ENCODE data around the gene PLXND1. TPM values are rescaled to one million over a fixed set of nuclear protein-coding genes. Genes with fewer than 3 reads are reported as not detected.

PLXND1 gene
- total RNA-seq, 2 experiments from 2014 or later: 4.7 to 6.0 TPM

DNA sequence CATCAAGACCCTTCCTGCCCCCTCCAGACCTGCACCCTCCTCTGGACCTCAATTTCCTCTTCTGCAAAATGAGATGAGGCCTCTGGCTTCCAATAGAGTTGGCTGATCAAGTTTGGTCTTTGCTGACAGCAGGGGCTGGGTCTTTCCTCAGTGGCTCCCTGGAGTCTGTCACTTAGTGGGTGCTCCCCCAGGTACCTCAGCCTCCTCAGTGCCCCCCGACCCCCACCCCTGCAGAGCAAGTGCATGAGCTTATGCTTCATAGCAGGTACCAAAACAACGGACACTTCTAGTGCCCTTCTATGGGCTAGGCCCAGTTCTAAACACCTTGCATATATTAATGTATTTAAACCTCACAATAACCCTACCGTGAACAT lies 6.9 kb upstream of the PLXND1 start:
- ChIA-PET CTCF (ENCODE audit: unreplicated experiment) (interaction anchor here (0.6 kb wide), 1 partner anchor 9 kb away, joined by 3 read pairs; no protein-coding TSS in a partner anchor), POLR2A (interaction anchor here (1.0 kb wide), 1 partner anchor 227 kb away, joined by 5 read pairs; no protein-coding TSS in a partner anchor)
- TF ChIP-seq, protein P1, sequence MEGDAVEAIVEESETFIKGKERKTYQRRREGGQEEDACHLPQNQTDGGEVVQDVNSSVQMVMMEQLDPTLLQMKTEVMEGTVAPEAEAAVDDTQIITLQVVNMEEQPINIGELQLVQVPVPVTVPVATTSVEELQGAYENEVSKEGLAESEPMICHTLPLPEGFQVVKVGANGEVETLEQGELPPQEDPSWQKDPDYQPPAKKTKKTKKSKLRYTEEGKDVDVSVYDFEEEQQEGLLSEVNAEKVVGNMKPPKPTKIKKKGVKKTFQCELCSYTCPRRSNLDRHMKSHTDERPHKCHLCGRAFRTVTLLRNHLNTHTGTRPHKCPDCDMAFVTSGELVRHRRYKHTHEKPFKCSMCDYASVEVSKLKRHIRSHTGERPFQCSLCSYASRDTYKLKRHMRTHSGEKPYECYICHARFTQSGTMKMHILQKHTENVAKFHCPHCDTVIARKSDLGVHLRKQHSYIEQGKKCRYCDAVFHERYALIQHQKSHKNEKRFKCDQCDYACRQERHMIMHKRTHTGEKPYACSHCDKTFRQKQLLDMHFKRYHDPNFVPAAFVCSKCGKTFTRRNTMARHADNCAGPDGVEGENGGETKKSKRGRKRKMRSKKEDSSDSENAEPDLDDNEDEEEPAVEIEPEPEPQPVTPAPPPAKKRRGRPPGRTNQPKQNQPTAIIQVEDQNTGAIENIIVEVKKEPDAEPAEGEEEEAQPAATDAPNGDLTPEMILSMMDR (conservative IDR thresholded peaks at IDR 0.05; ENCODE audit: low read length): no peak
- TF ChIP-seq EZH2phosphoT487 (IDR thresholded peaks at IDR 0.05; ENCODE audit: borderline replicate concordance, low read depth, low read length): no peak

DNA sequence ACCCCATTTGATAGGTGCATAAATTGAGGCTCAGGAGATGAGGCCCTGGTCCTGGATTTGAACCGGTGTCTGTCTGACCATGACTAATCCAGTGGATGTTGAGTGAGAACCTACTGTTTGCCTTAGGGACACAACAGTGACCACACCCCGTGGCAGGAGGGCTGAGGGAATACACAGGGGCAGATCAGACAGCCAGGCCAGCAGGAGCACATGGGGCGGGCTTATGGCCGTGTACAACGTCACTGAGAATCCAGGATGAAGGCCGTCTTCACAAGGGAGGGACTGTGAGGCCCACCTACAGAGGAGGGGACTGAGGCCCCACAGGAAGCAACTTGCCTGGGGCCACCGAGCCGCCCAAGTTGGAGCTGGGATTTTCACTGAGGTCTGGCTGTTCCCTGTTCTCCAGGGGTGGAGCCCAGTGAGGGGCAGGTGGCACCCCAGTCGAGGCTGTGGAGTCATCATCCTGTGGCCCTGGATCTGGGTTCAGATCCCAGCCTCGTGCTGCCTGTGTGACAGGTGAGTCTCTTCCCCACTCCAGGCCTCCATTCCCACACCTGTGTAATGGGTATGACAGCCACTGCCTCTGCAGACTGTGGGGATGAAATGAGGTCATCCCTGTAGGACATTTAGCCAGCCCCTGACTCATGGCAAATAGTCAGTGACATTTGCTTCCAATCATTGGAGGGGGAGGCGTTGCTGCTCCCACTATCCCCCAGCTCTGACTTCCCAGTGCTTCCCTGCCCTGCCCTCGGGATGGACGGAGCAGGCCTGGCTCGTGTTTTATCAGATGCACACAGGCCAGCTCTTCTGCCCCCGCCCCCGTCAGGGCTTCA lies 6.3 kb upstream of the PLXND1 start:
- intact Hi-C loops (cut with micrococcal nuclease; ENCODE audit: unreplicated experiment): no loop called here
- TF ChIP-seq, protein P1 (conservative IDR thresholded peaks at IDR 0.05; ENCODE audit: low read length): no peak
- no peak for TF ChIP-seq EZH2phosphoT487 (IDR thresholded peaks at IDR 0.05; ENCODE audit: borderline replicate concordance, low read depth, low read length)
- Histone ChIP-seq H2AFZ (ENCODE audit: low read length) (no peak overlapping the region), H3K9me3 (ENCODE audit: low read length) (no peaks in the 10 kb centered on the region), H3K4me3 (ENCODE audit: low read depth, low read length, poor library complexity, severe bottlenecking) (no peak overlapping the region), H3K27ac (ENCODE audit: low read depth, low read length, poor library complexity, severe bottlenecking) (no peak overlapping the region), H3K79me2 (ENCODE audit: insufficient read depth, low read depth, low read length) (no peaks in the 10 kb centered on the region), H3K36me3 (ENCODE audit: insufficient read depth, low read length) (no peaks in the 10 kb centered on the region), H3K4me1 (ENCODE audit: insufficient read depth, low read length, poor library complexity, severe bottlenecking) (no peaks in the 10 kb centered on the region), H3K4me2 (ENCODE audit: low read length) (no peak overlapping the region), H4K20me1 (ENCODE audit: insufficient read depth, low read length) (no peaks in the 10 kb centered on the region), H3K9me2 (ENCODE audit: insufficient read depth, low read length) (no peaks in the 10 kb centered on the region)
- BruUV-seq (replicated peaks): no TSS peak
- DNase-seq (ENCODE audit: low spot score): no peak
- ChIA-PET CTCF (ENCODE audit: unreplicated experiment) (interaction anchor here (0.6 kb wide), 1 partner anchor 10 kb away, joined by 3 read pairs; no protein-coding TSS in a partner anchor), POLR2A (interaction anchor here (1.0 kb wide), 1 partner anchor 227 kb away, joined by 5 read pairs; no protein-coding TSS in a partner anchor)

More for the DNA sequence above, 6.9 kb upstream of the PLXND1 start:
- Histone ChIP-seq H3K27ac (ENCODE audit: low read depth, low read length, poor library complexity, severe bottlenecking) (no peak overlapping the region), H3K9me3 (ENCODE audit: low read length) (no peaks in the 10 kb centered on the region), H2AFZ (ENCODE audit: low read length) (no peak overlapping the region), H3K9me2 (ENCODE audit: insufficient read depth, low read length) (no peaks in the 10 kb centered on the region), H3K4me2 (ENCODE audit: low read length) (no peak overlapping the region), H3K4me3 (ENCODE audit: low read depth, low read length, poor library complexity, severe bottlenecking) (no peak overlapping the region), H4K20me1 (ENCODE audit: insufficient read depth, low read length) (no peaks in the 10 kb centered on the region), H3K4me1 (ENCODE audit: insufficient read depth, low read length, poor library complexity, severe bottlenecking) (no peaks in the 10 kb centered on the region), H3K79me2 (ENCODE audit: insufficient read depth, low read depth, low read length) (no peaks in the 10 kb centered on the region), H3K36me3 (ENCODE audit: insufficient read depth, low read length) (no peaks in the 10 kb centered on the region)
- no TSS peak for BruUV-seq (replicated peaks)
- DNase-seq (ENCODE audit: low spot score): no peak
- intact Hi-C loops (cut with micrococcal nuclease; ENCODE audit: unreplicated experiment): no loop called here
